Ureter (tissue), 1 donor: ENCODE data around the gene SLC16A13. TPM values are rescaled to one million over a fixed set of nuclear protein-coding genes. Genes with fewer than 3 reads are reported as not detected.
"Not testable (repeated sequence)": the region's sequence is repeated elsewhere in the genome, so short reads cannot be mapped to it uniquely, and the experiment has no call there.

Source experiments
- DNase-seq: peaks from one replicate; pipeline ENCODE4 v3.0.0-alpha.2; 2020; ENCODE audit warnings: low spot score
- total RNA-seq: library from RNA; stranded (reverse); gene quantifications from one replicate; pipeline ENCODE4 v1.2.4, GENCODE V29; 2023
- donor health status: DM: yes; HTN: yes; CAD: no.

SLC16A13 gene
- total RNA-seq, 1 donor from 2014 or later = 6.7 TPM

- no peak for DNase-seq
Observed at GRCh38 chr17:7029659-7030058, 6.2 kb upstream of the SLC16A13 start.

GRCh38 chr17:7034955-7035590 is 742 bp upstream of the SLC16A13 start:
- no peak for DNase-seq

- DNase-seq = no peak
Observed at GRCh38 chr17:7038025-7038862, 2.4 kb downstream of the SLC16A13 start.

- no peak for DNase-seq
Observed at GRCh38 chr17:7039832-7040231, 4.0 kb downstream of the SLC16A13 start.

GRCh38 chr17:7041607-7042500 is 6.0 kb downstream of the SLC16A13 start:
- peak; percentile 43 for DNase-seq

- DNase-seq = peak; percentile 46
Observed at GRCh38 chr17:7042501-7043181, 6.8 kb downstream of the SLC16A13 start.

GRCh38 chr17:7043182-7043496 is 7.3 kb downstream of the SLC16A13 start:
- DNase-seq = no peak

- DNase-seq = no peak
Observed at GRCh38 chr17:7043497-7044198, 7.8 kb downstream of the SLC16A13 start, which contains the start of gene SLC16A11. SLC16A11 (minus strand) TSS chr17:7044092; CDS start chr17:7043513, 579 bp downstream.

GRCh38 chr17:7045492-7046126 is 9.8 kb downstream of the SLC16A13 start:
- DNase-seq = no peak

- DNase-seq = peak; percentile 91
Observed at GRCh38 chr17:7046127-7046724, 10.4 kb downstream of the SLC16A13 start.

- not testable (repeated sequence) for DNase-seq
Observed at GRCh38 chr17:7046725-7047397, 11.0 kb downstream of the SLC16A13 start.

- no peak for DNase-seq
Observed at GRCh38 chr17:7047566-7047965, 11.8 kb downstream of the SLC16A13 start.

- no peak for DNase-seq
Observed at GRCh38 chr17:7048968-7049367, 13.2 kb downstream of the SLC16A13 start.

- DNase-seq = not testable (repeated sequence)
Observed at GRCh38 chr17:7050583-7050982, 14.8 kb downstream of the SLC16A13 start.

GRCh38 chr17:7056386-7056785 is 20.6 kb downstream of the SLC16A13 start:
- no peak for DNase-seq

GRCh38 chr17:7058831-7059447 is 23.1 kb downstream of the SLC16A13 start:
- DNase-seq = no peak

- no peak for DNase-seq
Observed at GRCh38 chr17:7060165-7060891, 24.5 kb downstream of the SLC16A13 start.

GRCh38 chr17:7063518-7064094 is 27.8 kb downstream of the SLC16A13 start:
- no peak for DNase-seq
